Dedifferentiated amniotic fluid mesenchymal stem cell (primary cell): ENCODE data around the gene COL27A1.
A peak's percentile ranks its signal among the peaks of the same experiment; 100 is the strongest.

ENCODE experiments used
- DNase-seq: peaks from one replicate; pipeline ENCODE4 v3.0.0-alpha.2; 2016; ENCODE audit errors: extremely low spot score

COL27A1 gene

GRCh38 chr9:114342755-114343440, 187.6 kb downstream of the COL27A1 start:
- DNase-seq, result no peak

GRCh38 chr9:114343471-114344187, 188.3 kb downstream of the COL27A1 start:
- DNase-seq, result no peak

GRCh38 chr9:114344188-114344566, 188.8 kb downstream of the COL27A1 start:
- no peak for DNase-seq

- no peak for DNase-seq
Measured at GRCh38 chr9:114344692-114345091, 189.4 kb downstream of the COL27A1 start.

GRCh38 chr9:114345493-114346065, 190.2 kb downstream of the COL27A1 start:
- DNase-seq, result no peak

GRCh38 chr9:114346146-114346545, 190.8 kb downstream of the COL27A1 start:
- no peak for DNase-seq

- DNase-seq, result no peak
Measured at GRCh38 chr9:114347675-114348074, 192.3 kb downstream of the COL27A1 start.

- DNase-seq, result no peak
Measured at GRCh38 chr9:114348261-114348905, 193.0 kb downstream of the COL27A1 start.

GRCh38 chr9:114348906-114349482, 193.7 kb downstream of the COL27A1 start:
- peak; percentile 94 for DNase-seq

- no peak for DNase-seq
Measured at GRCh38 chr9:114349713-114350480, 194.6 kb downstream of the COL27A1 start.

- DNase-seq, result no peak
Measured at GRCh38 chr9:114350636-114351401, 195.5 kb downstream of the COL27A1 start.

- no peak for DNase-seq
Measured at GRCh38 chr9:114351932-114352331, 196.6 kb downstream of the COL27A1 start.

GRCh38 chr9:114355821-114356220, 200.5 kb downstream of the COL27A1 start:
- no peak for DNase-seq

- DNase-seq, result no peak
Measured at GRCh38 chr9:114356792-114357191, 201.5 kb downstream of the COL27A1 start.

- no peak for DNase-seq
Measured at GRCh38 chr9:114357360-114357759, 202.0 kb downstream of the COL27A1 start.

GRCh38 chr9:114357911-114358328, 202.6 kb downstream of the COL27A1 start:
- no peak for DNase-seq

GRCh38 chr9:114359801-114360200, 204.5 kb downstream of the COL27A1 start:
- no peak for DNase-seq

- no peak for DNase-seq
Measured at GRCh38 chr9:114361542-114361941, 206.2 kb downstream of the COL27A1 start.
